ENCODE measurements around the gene CDKN2D. TPM values are rescaled to one million over a fixed set of nuclear protein-coding genes. Genes with fewer than 3 reads are reported as not detected.
A peak's percentile ranks its signal among the peaks of the same experiment; 100 is the strongest.

CDKN2D gene
- total RNA-seq, 1 experiment from 2014 or later: 2.3 TPM

DNA sequence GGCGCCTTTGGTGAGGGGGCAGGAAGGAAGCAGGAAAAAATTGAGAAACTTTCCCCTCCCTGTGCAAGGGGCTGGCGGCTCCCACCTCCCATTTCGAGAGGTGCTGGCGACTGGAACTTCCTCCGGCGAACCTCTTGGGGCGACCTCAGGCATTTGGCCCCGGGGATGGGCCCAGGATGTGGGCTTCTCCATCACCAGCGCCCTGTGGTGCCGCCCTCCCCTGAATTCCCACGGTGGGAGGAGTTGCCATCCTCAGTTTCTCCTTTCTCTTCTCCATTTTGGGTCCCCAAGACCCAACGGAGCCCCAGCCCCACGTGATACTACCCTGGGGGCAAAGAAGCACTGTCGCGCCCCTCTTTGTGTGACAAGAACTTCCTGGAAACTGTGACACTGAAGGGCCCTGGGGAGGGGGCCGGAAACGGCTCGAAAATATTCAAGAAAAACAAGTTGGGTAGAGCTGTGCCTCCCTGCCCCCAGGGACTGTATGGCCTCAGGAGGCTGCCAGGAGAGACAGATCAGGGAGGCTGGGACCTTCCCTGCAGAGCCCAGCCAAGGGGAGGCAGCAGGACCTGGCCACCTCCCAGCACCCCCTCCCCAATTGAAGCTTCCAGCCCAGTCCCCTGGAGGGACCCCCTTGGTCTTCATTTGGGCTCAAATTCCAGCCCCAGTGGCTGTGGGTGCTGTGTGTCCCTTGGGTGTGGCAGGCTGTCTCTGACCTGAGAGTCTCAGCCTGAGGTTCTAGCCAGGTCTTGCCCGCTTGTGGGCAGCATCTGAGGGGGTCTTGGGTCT is 34.5 kb upstream of the CDKN2D start:
- no peaks in the 10 kb centered on the region for H4K20me1 ChIP-seq (ENCODE audit: insufficient read depth, low read depth, low read length)
- H3K27me3 ChIP-seq (ENCODE audit: low read length): no peaks in the 10 kb centered on the region
- H3K4me3 ChIP-seq (ENCODE audit: low read length): peak overlapping the region; percentile 76
- no peaks in the 10 kb centered on the region for H3K9me3 ChIP-seq (ENCODE audit: low read length)
- peak overlapping the region; percentile 69 for H3K4me2 ChIP-seq (ENCODE audit: low read depth, low read length, poor library complexity, severe bottlenecking)
- peaks cover 22% of the 10 kb centered on the region for H3K4me1 ChIP-seq (ENCODE audit: low read length)
- H3K36me3 ChIP-seq (ENCODE audit: insufficient read depth, low read length): no peaks in the 10 kb centered on the region
- no peak overlapping the region for H2AFZ ChIP-seq (ENCODE audit: low read length)
- H3K79me2 ChIP-seq (ENCODE audit: low read length): peaks cover 31% of the 10 kb centered on the region
- DNase-seq: peak; percentile 92
- no peaks in the 10 kb centered on the region for H3K9me2 ChIP-seq (replicated peaks; ENCODE audit: insufficient read depth, low read length)
- H3K27ac ChIP-seq (ENCODE audit: low read length): peak overlapping the region; percentile 91
- H3K9ac ChIP-seq (ENCODE audit: low read length): peak overlapping the region; percentile 95

DNA sequence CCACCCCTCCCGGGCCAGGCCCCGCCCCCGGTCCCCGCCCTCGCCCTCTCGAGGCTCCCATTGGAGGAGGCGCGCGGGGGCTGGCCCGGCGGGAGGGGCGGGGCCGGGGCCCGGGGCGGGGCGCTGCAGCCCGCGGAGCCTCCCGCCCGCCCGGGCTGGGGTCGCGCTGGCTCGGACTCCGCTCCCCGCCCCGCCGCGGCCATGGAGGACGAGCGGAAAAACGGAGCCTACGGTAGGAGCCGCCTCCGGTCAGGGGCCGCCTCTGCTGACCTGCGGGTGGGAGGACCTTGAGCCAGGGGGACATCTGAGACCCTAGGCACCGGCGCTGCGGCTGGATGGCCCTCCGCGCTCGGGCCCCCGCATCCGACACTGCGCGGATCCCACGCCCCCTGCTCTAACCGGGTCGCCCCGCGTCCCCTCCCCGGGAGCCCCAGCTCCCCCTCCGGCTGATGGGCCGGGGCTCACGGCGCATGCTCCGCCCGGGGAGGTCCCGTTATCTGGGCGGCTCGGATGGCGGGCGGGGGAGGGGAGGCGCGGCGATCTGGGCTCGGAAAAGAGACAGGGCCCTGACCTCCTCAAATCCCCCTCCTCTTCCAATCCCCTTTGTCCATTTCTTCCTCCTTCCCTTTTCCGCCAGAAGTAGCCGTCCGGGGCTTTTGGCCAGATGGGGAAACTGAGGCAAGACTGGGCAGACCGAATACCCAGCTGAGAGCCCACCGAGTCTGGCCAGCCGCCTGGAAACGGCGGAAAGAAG is 33.7 kb upstream of the CDKN2D start:
- peak; percentile 95 for DNase-seq

DNA sequence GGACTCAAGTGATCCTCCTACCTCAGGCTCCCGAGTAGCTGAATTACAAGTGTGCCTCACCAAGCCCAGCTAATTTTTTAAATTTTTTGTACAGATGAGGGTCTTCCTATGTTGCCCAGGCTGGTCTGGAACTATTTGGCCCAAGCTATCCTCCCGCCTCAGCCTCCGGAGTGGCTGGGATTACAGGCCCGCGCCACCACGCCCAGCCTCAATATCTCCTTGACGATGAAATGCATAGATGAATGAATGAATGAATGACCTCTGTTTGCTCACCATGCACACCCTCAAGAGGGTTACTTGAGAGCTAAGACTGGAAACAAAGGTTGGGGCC is 33.2 kb upstream of the CDKN2D start:
- Histone ChIP-seq H4K20me1 (ENCODE audit: insufficient read depth, low read depth, low read length) (no peaks in the 10 kb centered on the region), H2AFZ (ENCODE audit: low read length) (no peak overlapping the region)

More for the DNA sequence above, 33.7 kb upstream of the CDKN2D start:
- Histone ChIP-seq H3K4me1 (ENCODE audit: low read length) (peaks cover 22% of the 10 kb centered on the region), H3K79me2 (ENCODE audit: low read length) (peaks cover 29% of the 10 kb centered on the region), H3K9me3 (ENCODE audit: low read length) (no peaks in the 10 kb centered on the region), H3K9ac (ENCODE audit: low read length) (peak overlapping the region; percentile 95), H4K20me1 (ENCODE audit: insufficient read depth, low read depth, low read length) (no peaks in the 10 kb centered on the region), H3K9me2 (replicated peaks; ENCODE audit: insufficient read depth, low read length) (no peaks in the 10 kb centered on the region), H3K27ac (ENCODE audit: low read length) (peak overlapping the region; percentile 91), H2AFZ (ENCODE audit: low read length) (no peak overlapping the region), H3K4me2 (ENCODE audit: low read depth, low read length, poor library complexity, severe bottlenecking) (peak overlapping the region; percentile 69), H3K36me3 (ENCODE audit: insufficient read depth, low read length) (no peaks in the 10 kb centered on the region), H3K27me3 (ENCODE audit: low read length) (no peaks in the 10 kb centered on the region), H3K4me3 (ENCODE audit: low read length) (peak overlapping the region; percentile 76)

DNA sequence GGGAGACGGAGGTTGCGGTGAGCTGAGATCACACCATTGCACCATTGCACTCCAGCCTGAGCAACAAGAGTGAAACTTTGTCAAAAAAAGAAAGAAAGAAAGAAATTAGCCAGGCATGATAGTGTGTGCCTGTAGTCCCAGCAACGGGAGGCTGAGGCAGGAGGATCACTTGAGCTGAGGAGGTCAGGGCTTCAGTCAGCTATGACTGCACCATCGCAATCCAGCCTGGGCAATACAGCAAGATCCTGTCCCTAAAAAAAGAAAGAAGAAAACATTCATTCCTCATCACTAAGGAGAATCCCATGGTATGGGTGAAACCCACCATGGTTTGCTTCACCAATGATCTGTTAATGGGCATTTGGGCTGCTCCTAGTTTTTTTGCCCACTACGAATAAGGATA is 31.4 kb upstream of the CDKN2D start:
- Histone ChIP-seq H3K27ac (ENCODE audit: low read length) (no peak overlapping the region), H3K4me3 (ENCODE audit: low read length) (no peak overlapping the region), H3K79me2 (ENCODE audit: low read length) (peaks cover 13% of the 10 kb centered on the region), H3K4me2 (ENCODE audit: low read depth, low read length, poor library complexity, severe bottlenecking) (no peak overlapping the region), H3K9me2 (replicated peaks; ENCODE audit: insufficient read depth, low read length) (no peaks in the 10 kb centered on the region), H3K27me3 (ENCODE audit: low read length) (no peaks in the 10 kb centered on the region), H2AFZ (ENCODE audit: low read length) (no peak overlapping the region), H4K20me1 (ENCODE audit: insufficient read depth, low read depth, low read length) (no peaks in the 10 kb centered on the region), H3K36me3 (ENCODE audit: insufficient read depth, low read length) (no peaks in the 10 kb centered on the region), H3K4me1 (ENCODE audit: low read length) (peaks cover 22% of the 10 kb centered on the region), H3K9ac (ENCODE audit: low read length) (no peak overlapping the region), H3K9me3 (ENCODE audit: low read length) (no peaks in the 10 kb centered on the region)
- no peak for DNase-seq

More for the DNA sequence above, 33.2 kb upstream of the CDKN2D start:
- Histone ChIP-seq H3K36me3 (ENCODE audit: insufficient read depth, low read length) (no peaks in the 10 kb centered on the region), H3K9me3 (ENCODE audit: low read length) (no peaks in the 10 kb centered on the region), H3K9me2 (replicated peaks; ENCODE audit: insufficient read depth, low read length) (no peaks in the 10 kb centered on the region), H3K79me2 (ENCODE audit: low read length) (peaks cover 25% of the 10 kb centered on the region), H3K4me1 (ENCODE audit: low read length) (peaks cover 22% of the 10 kb centered on the region), H3K27me3 (ENCODE audit: low read length) (no peaks in the 10 kb centered on the region), H3K9ac (ENCODE audit: low read length) (no peak overlapping the region), H3K4me2 (ENCODE audit: low read depth, low read length, poor library complexity, severe bottlenecking) (no peak overlapping the region), H3K4me3 (ENCODE audit: low read length) (no peak overlapping the region), H3K27ac (ENCODE audit: low read length) (no peak overlapping the region)
- no peak for DNase-seq

DNA sequence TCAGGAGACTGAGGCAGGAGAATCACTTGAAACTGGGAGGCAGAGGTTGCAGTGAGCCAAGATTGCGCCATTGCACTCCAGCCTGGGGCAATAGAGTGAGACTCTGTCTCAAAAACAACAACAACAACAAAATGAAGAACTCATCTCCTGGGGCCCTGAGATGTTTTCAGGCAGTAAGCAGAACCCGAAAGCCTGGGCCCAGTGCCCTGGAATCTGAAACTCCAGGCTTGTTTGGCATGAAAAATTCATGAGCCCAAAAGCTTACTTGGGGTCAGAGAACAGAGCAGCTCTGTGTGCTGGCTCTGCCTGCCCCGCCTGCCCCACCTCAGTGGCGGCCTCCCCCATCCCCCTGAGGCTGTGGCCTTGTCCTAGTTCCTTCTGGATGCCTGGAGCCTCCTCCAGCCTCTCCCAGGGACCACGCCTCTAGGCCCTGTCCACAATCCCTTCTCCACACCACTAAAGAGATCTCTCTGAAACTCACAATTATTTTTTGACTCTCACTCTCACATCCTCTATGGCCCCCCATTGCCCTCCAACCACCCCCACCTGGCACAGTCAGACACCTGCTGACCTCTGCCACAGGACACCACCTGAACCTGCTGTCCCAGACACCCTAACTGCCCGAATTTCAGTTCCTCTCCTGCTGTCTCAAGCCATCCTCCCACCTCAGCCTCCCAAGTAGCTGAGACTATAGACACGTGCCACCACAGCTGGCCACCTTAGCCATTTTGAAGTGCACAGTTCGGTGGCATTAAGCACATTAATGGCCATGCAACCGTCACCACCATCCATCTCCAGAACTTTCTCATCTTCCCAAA is 25.2 kb upstream of the CDKN2D start:
- no peak overlapping the region for H3K4me3 ChIP-seq (ENCODE audit: low read length)
- H3K27ac ChIP-seq (ENCODE audit: low read length): no peak overlapping the region
- no peaks in the 10 kb centered on the region for H3K79me2 ChIP-seq (ENCODE audit: low read length)
- no peaks in the 10 kb centered on the region for H4K20me1 ChIP-seq (ENCODE audit: insufficient read depth, low read depth, low read length)
- no peaks in the 10 kb centered on the region for H3K27me3 ChIP-seq (ENCODE audit: low read length)
- no peaks in the 10 kb centered on the region for H3K4me1 ChIP-seq (ENCODE audit: low read length)
- H3K36me3 ChIP-seq (ENCODE audit: insufficient read depth, low read length): no peaks in the 10 kb centered on the region
- H3K4me2 ChIP-seq (ENCODE audit: low read depth, low read length, poor library complexity, severe bottlenecking): no peak overlapping the region
- H3K9me2 ChIP-seq (replicated peaks; ENCODE audit: insufficient read depth, low read length): no peaks in the 10 kb centered on the region
- H3K9ac ChIP-seq (ENCODE audit: low read length): no peak overlapping the region
- DNase-seq: no peak
- no peaks in the 10 kb centered on the region for H3K9me3 ChIP-seq (ENCODE audit: low read length)
- H2AFZ ChIP-seq (ENCODE audit: low read length): no peak overlapping the region

DNA sequence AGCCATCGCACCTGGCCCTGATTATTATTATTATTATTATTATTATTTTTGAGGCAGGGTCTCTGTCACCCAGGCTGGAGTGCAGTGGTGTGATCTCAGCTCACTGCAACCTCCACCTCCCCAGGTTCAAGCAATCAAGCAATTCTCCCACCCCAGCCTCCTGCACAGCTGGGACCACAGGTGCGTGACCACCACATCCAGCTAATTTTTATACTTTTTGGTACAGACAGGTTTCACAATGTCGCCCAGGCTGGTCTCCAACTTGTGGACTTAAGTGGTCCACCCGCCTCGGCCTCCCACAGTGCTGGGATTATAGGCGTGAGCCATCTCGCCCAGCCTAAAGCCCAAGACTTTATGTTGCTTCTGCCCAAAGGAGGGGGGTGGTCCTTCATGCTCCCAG is 24.4 kb upstream of the CDKN2D start:
- Histone ChIP-seq H3K4me1 (ENCODE audit: low read length) (no peaks in the 10 kb centered on the region), H3K4me3 (ENCODE audit: low read length) (no peak overlapping the region), H3K9ac (ENCODE audit: low read length) (no peak overlapping the region), H2AFZ (ENCODE audit: low read length) (no peak overlapping the region), H3K9me3 (ENCODE audit: low read length) (no peaks in the 10 kb centered on the region), H3K27ac (ENCODE audit: low read length) (no peak overlapping the region), H3K36me3 (ENCODE audit: insufficient read depth, low read length) (no peaks in the 10 kb centered on the region), H4K20me1 (ENCODE audit: insufficient read depth, low read depth, low read length) (no peaks in the 10 kb centered on the region), H3K4me2 (ENCODE audit: low read depth, low read length, poor library complexity, severe bottlenecking) (no peak overlapping the region), H3K9me2 (replicated peaks; ENCODE audit: insufficient read depth, low read length) (no peaks in the 10 kb centered on the region), H3K27me3 (ENCODE audit: low read length) (no peaks in the 10 kb centered on the region), H3K79me2 (ENCODE audit: low read length) (no peaks in the 10 kb centered on the region)
- no peak for DNase-seq

DNA sequence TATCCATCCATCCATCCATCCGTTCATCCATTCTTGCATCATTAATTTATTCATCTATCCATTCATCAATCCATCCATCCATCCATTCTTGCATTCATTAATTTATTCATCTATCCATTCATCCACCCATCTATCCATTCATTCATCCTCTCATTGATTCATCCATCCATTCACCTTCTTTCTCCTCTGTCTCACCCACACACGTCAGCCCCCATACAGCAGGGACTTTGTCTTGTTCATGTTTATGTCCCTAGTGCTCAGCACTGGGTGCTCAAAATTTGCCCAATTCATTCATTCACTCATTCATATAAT is 19.0 kb upstream of the CDKN2D start:
- H3K36me3 ChIP-seq (ENCODE audit: insufficient read depth, low read length): no peaks in the 10 kb centered on the region
- H4K20me1 ChIP-seq (ENCODE audit: insufficient read depth, low read depth, low read length): no peaks in the 10 kb centered on the region
- H2AFZ ChIP-seq (ENCODE audit: low read length): no peak overlapping the region
- no peaks in the 10 kb centered on the region for H3K9me3 ChIP-seq (ENCODE audit: low read length)
- H3K9ac ChIP-seq (ENCODE audit: low read length): no peak overlapping the region
- H3K4me2 ChIP-seq (ENCODE audit: low read depth, low read length, poor library complexity, severe bottlenecking): no peak overlapping the region
- H3K27me3 ChIP-seq (ENCODE audit: low read length): no peaks in the 10 kb centered on the region
- no peak overlapping the region for H3K4me3 ChIP-seq (ENCODE audit: low read length)
- H3K4me1 ChIP-seq (ENCODE audit: low read length): no peaks in the 10 kb centered on the region
- no peak for DNase-seq
- H3K9me2 ChIP-seq (replicated peaks; ENCODE audit: insufficient read depth, low read length): no peaks in the 10 kb centered on the region
- no peaks in the 10 kb centered on the region for H3K79me2 ChIP-seq (ENCODE audit: low read length)
- no peak overlapping the region for H3K27ac ChIP-seq (ENCODE audit: low read length)
